Measurements from ENCODE around the gene TRPC3.

TRPC3 gene

DNA sequence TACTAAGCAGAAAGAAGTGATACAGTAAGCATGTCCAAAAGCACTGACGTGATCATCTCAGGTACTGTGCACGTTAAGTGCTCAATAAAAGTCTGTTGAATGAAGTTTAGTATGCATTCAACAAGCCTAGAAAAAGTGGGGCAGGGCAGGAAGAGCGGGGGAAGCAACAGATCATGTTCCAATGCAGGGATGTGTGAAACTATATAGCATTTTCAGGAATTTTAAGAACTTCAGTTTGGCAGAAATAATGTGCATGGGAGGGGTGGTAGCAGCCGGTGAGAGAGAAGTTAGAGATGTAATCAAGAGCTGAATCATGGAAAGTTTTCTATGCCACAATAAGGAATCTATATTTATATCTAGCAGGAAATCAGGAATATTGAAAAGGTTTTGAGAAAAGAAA lies 109.0 kb downstream of the TRPC3 start:
- ChIA-PET POLR2A (no interaction called here), CTCF (no interaction called here)
- TF ChIP-seq ZNF211 (tag by site-specific recombination; IDR thresholded peaks at IDR 0.05; ENCODE audit: low read depth) (no peak), ZNF473 (tag by site-specific recombination; IDR thresholded peaks at IDR 0.05) (no peak), ZNF701 (tag by site-specific recombination; IDR thresholded peaks at IDR 0.05) (no peak), ZNF677 (tag by site-specific recombination; IDR thresholded peaks at IDR 0.05) (no peak), ZNF530 (tag by site-specific recombination; IDR thresholded peaks at IDR 0.05; ENCODE audit: low read depth) (no peak), ZFP3 (tag by site-specific recombination; IDR thresholded peaks at IDR 0.05; ENCODE audit: low read depth) (no peak), ZBTB17 (tag by site-specific recombination; IDR thresholded peaks at IDR 0.05) (no peak)
- TF ChIP-seq, protein P1, sequence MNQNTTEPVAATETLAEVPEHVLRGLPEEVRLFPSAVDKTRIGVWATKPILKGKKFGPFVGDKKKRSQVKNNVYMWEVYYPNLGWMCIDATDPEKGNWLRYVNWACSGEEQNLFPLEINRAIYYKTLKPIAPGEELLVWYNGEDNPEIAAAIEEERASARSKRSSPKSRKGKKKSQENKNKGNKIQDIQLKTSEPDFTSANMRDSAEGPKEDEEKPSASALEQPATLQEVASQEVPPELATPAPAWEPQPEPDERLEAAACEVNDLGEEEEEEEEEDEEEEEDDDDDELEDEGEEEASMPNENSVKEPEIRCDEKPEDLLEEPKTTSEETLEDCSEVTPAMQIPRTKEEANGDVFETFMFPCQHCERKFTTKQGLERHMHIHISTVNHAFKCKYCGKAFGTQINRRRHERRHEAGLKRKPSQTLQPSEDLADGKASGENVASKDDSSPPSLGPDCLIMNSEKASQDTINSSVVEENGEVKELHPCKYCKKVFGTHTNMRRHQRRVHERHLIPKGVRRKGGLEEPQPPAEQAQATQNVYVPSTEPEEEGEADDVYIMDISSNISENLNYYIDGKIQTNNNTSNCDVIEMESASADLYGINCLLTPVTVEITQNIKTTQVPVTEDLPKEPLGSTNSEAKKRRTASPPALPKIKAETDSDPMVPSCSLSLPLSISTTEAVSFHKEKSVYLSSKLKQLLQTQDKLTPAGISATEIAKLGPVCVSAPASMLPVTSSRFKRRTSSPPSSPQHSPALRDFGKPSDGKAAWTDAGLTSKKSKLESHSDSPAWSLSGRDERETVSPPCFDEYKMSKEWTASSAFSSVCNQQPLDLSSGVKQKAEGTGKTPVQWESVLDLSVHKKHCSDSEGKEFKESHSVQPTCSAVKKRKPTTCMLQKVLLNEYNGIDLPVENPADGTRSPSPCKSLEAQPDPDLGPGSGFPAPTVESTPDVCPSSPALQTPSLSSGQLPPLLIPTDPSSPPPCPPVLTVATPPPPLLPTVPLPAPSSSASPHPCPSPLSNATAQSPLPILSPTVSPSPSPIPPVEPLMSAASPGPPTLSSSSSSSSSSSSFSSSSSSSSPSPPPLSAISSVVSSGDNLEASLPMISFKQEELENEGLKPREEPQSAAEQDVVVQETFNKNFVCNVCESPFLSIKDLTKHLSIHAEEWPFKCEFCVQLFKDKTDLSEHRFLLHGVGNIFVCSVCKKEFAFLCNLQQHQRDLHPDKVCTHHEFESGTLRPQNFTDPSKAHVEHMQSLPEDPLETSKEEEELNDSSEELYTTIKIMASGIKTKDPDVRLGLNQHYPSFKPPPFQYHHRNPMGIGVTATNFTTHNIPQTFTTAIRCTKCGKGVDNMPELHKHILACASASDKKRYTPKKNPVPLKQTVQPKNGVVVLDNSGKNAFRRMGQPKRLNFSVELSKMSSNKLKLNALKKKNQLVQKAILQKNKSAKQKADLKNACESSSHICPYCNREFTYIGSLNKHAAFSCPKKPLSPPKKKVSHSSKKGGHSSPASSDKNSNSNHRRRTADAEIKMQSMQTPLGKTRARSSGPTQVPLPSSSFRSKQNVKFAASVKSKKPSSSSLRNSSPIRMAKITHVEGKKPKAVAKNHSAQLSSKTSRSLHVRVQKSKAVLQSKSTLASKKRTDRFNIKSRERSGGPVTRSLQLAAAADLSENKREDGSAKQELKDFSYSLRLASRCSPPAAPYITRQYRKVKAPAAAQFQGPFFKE (tag by site-specific recombination; IDR thresholded peaks at IDR 0.05; ENCODE audit: borderline replicate concordance) = no peak
- TF ChIP-seq, protein P2, sequence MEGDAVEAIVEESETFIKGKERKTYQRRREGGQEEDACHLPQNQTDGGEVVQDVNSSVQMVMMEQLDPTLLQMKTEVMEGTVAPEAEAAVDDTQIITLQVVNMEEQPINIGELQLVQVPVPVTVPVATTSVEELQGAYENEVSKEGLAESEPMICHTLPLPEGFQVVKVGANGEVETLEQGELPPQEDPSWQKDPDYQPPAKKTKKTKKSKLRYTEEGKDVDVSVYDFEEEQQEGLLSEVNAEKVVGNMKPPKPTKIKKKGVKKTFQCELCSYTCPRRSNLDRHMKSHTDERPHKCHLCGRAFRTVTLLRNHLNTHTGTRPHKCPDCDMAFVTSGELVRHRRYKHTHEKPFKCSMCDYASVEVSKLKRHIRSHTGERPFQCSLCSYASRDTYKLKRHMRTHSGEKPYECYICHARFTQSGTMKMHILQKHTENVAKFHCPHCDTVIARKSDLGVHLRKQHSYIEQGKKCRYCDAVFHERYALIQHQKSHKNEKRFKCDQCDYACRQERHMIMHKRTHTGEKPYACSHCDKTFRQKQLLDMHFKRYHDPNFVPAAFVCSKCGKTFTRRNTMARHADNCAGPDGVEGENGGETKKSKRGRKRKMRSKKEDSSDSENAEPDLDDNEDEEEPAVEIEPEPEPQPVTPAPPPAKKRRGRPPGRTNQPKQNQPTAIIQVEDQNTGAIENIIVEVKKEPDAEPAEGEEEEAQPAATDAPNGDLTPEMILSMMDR (tag by site-specific recombination; IDR thresholded peaks at IDR 0.05) = no peak
- TF ChIP-seq, protein P3, sequence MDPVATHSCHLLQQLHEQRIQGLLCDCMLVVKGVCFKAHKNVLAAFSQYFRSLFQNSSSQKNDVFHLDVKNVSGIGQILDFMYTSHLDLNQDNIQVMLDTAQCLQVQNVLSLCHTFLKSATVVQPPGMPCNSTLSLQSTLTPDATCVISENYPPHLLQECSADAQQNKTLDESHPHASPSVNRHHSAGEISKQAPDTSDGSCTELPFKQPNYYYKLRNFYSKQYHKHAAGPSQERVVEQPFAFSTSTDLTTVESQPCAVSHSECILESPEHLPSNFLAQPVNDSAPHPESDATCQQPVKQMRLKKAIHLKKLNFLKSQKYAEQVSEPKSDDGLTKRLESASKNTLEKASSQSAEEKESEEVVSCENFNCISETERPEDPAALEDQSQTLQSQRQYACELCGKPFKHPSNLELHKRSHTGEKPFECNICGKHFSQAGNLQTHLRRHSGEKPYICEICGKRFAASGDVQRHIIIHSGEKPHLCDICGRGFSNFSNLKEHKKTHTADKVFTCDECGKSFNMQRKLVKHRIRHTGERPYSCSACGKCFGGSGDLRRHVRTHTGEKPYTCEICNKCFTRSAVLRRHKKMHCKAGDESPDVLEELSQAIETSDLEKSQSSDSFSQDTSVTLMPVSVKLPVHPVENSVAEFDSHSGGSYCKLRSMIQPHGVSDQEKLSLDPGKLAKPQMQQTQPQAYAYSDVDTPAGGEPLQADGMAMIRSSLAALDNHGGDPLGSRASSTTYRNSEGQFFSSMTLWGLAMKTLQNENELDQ (tag by site-specific recombination; IDR thresholded peaks at IDR 0.05; ENCODE audit: low read depth) = no peak
- TF ChIP-seq, protein P4, sequence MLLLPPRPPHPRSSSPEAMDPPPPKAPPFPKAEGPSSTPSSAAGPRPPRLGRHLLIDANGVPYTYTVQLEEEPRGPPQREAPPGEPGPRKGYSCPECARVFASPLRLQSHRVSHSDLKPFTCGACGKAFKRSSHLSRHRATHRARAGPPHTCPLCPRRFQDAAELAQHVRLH (tag by site-specific recombination; IDR thresholded peaks at IDR 0.05) = no peak
- H3K9me3 ChIP-seq (ENCODE audit: control insufficient read depth, insufficient read depth, low read depth, low read length) = no peaks in the 10 kb centered on the region
- H3K4me1 ChIP-seq (ENCODE audit: control insufficient read depth, insufficient read depth, low read length) = no peaks in the 10 kb centered on the region
- H3K36me3 ChIP-seq (ENCODE audit: control insufficient read depth in 2 of 2, insufficient read depth in 1 of 2, low read length in 2 of 2) = peaks cover 23 to 69% of the 10 kb centered on the region in 2 experiments
- no peak overlapping the region for H3K4me3 ChIP-seq (ENCODE audit: low read depth, low read length)
- H3K27ac ChIP-seq (ENCODE audit: extremely low read depth, low read depth, low read length) = no peak overlapping the region

DNA sequence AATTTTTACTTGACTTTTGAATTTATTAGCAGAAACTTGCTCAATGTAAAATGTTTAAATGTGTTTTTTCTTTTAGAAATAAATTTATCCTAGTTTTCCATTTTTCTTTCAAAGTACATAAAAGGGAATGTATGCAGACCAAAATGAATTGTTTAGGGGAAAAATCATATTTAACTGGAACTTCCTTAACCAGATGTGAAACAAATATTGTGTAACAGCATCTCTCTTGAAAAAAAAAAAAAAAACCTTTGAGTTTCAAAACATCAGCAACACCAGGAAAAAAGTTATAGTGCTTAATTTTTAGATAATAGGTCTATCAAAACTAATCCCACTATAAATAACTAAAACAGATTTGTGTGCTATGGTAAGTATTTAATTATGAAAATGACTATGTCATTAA lies 113.7 kb downstream of the TRPC3 start:
- Histone ChIP-seq H3K4me3 (ENCODE audit: low read depth, low read length) (no peak overlapping the region), H3K4me1 (ENCODE audit: control insufficient read depth, insufficient read depth, low read length) (no peaks in the 10 kb centered on the region), H3K36me3 (ENCODE audit: control insufficient read depth in 2 of 2, insufficient read depth in 1 of 2, low read length in 2 of 2) (peaks cover 24 to 61% of the 10 kb centered on the region in 2 experiments), H3K9me3 (ENCODE audit: control insufficient read depth, insufficient read depth, low read depth, low read length) (no peaks in the 10 kb centered on the region), H3K27ac (ENCODE audit: extremely low read depth, low read depth, low read length) (no peak overlapping the region)
- ChIA-PET POLR2A (no interaction called here), CTCF (no interaction called here)
- TF ChIP-seq ZNF157 (tag by site-specific recombination; IDR thresholded peaks at IDR 0.05) (no peak), ZNF354C (tag by site-specific recombination; IDR thresholded peaks at IDR 0.05; ENCODE audit: borderline replicate concordance, low read depth) (no peak), ZSCAN16 (tag by site-specific recombination; IDR thresholded peaks at IDR 0.05) (no peak), ZNF202 (tag by site-specific recombination; IDR thresholded peaks at IDR 0.05; ENCODE audit: borderline replicate concordance) (no peak), ZNF292 (tag by site-specific recombination; IDR thresholded peaks at IDR 0.05; ENCODE audit: borderline replicate concordance, low read depth) (no peak), ZNF555 (tag by site-specific recombination; conservative IDR thresholded peaks at IDR 0.05) (no peak)
- TF ChIP-seq, protein P5, sequence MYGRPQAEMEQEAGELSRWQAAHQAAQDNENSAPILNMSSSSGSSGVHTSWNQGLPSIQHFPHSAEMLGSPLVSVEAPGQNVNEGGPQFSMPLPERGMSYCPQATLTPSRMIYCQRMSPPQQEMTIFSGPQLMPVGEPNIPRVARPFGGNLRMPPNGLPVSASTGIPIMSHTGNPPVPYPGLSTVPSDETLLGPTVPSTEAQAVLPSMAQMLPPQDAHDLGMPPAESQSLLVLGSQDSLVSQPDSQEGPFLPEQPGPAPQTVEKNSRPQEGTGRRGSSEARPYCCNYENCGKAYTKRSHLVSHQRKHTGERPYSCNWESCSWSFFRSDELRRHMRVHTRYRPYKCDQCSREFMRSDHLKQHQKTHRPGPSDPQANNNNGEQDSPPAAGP (tag by site-specific recombination; IDR thresholded peaks at IDR 0.05) = no peak
- TF ChIP-seq, protein P6, sequence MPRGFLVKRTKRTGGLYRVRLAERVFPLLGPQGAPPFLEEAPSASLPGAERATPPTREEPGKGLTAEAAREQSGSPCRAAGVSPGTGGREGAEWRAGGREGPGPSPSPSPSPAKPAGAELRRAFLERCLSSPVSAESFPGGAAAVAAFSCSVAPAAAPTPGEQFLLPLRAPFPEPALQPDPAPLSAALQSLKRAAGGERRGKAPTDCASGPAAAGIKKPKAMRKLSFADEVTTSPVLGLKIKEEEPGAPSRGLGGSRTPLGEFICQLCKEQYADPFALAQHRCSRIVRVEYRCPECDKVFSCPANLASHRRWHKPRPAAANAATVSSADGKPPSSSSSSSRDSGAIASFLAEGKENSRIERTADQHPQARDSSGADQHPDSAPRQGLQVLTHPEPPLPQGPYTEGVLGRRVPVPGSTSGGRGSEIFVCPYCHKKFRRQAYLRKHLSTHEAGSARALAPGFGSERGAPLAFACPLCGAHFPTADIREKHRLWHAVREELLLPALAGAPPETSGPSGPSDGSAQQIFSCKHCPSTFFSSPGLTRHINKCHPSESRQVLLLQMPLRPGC (tag by site-specific recombination; IDR thresholded peaks at IDR 0.05) = no peak
- TF ChIP-seq, protein P7, sequence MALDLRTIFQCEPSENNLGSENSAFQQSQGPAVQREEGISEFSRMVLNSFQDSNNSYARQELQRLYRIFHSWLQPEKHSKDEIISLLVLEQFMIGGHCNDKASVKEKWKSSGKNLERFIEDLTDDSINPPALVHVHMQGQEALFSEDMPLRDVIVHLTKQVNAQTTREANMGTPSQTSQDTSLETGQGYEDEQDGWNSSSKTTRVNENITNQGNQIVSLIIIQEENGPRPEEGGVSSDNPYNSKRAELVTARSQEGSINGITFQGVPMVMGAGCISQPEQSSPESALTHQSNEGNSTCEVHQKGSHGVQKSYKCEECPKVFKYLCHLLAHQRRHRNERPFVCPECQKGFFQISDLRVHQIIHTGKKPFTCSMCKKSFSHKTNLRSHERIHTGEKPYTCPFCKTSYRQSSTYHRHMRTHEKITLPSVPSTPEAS (tag by site-specific recombination; IDR thresholded peaks at IDR 0.05) = no peak
